Renal cortical epithelial cell (primary cell): ENCODE measurements around the gene XPO5. TPM values are rescaled to one million over a fixed set of nuclear protein-coding genes. Genes with fewer than 3 reads are reported as not detected.

ENCODE experiments used
- total RNA-seq: library from RNA; depleted of rRNA; stranded (reverse); fragments of >200 nt; gene quantifications from 2 replicates; pipeline ENCODE4 v1.2.3, GENCODE V29; 2014

The XPO5 gene
- total RNA-seq, 1 donor from 2014 or later, result 49.1 TPM

Other genes starting within 250 kb of the XPO5 start
- gene ZNF318, start 206.4 kb downstream of the XPO5 start, total RNA-seq, result 3.8 and 11.6 TPM in 2 replicates
- 13.0 and 19.1 TPM in 2 replicates for gene ABCC10, start 148.5 kb downstream of the XPO5 start, total RNA-seq
- gene DLK2, start 120.5 kb downstream of the XPO5 start, total RNA-seq, result 1.3 TPM in 1 of 2 replicates, not detected in the other
- gene TJAP1, start 98.5 kb downstream of the XPO5 start, total RNA-seq, result 6.4 and 19.6 TPM in 2 replicates
- 0.35 and 1.1 TPM in 2 replicates for gene LRRC73, start 65.7 kb downstream of the XPO5 start, total RNA-seq
- 114 and 161 TPM in 2 replicates for gene YIPF3, start 59.1 kb downstream of the XPO5 start, total RNA-seq
- 36.1 and 49.0 TPM in 2 replicates for gene POLR1C, start 58.9 kb downstream of the XPO5 start, total RNA-seq
- 33.0 and 47.8 TPM in 2 replicates for gene POLH, start 147 bp upstream of the XPO5 start, total RNA-seq
- 46.0 and 53.2 TPM in 2 replicates for gene GTPBP2, start 53.2 kb upstream of the XPO5 start, total RNA-seq
- gene MAD2L1BP, start 59.8 kb upstream of the XPO5 start, total RNA-seq, result 49.7 and 91.3 TPM in 2 replicates
- 0.17 and 0.35 TPM in 2 replicates for gene RSPH9, start 69.0 kb upstream of the XPO5 start, total RNA-seq
- gene MRPS18A, start 111.8 kb upstream of the XPO5 start, total RNA-seq, result 35.5 and 62.0 TPM in 2 replicates
- gene VEGFA, start 194.2 kb upstream of the XPO5 start, total RNA-seq, result 121 and 249 TPM in 2 replicates